Measurements from ENCODE around the gene SPR.

DNA sequence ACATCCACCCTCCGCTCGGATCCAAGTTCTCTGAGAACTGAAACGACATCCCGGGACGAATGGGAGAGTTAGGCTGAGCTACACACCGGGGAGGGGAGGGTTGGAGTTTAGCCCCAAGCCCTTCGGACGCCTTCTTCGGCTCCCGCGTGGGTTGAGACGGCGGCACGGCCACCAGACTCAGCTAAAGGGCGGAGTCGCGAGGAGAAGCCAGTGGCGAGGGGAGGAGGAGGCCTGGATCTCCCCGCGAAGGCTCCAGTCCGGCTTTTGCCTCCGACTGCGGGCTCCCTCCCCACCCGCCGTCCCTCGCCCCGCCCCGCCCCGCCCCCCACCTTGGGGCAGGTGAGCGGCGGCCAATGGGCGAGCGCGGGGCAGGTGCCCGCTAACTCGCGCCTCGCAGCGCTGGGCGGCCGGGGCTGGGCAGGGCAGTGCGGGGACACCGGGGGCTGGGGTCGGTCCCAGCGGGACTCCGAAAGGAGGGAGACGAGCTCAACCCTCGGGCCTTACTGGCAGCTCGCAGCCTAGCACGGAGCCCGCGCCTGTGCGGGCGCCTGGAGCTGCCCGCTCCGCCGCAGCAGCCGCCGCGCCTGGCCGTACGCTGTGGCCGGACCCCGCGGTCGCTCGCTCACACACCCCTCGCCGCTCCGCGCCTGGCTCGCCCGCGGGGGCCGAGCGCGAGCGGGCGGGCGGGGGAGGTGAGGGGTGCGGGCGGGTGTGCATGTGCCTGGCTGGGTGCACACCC is 30.1 kb downstream of the SPR start, which contains the start of gene EMX1:
- no peak for TF ChIP-seq CTCF (IDR thresholded peaks at IDR 0.05)
- no peak for TF ChIP-seq ZFX (IDR thresholded peaks at IDR 0.05; ENCODE audit: borderline replicate concordance)

Measured in 22Rv1 (cell line).